ENCODE measurements around the gene MAMLD1.

MAMLD1 gene

DNA sequence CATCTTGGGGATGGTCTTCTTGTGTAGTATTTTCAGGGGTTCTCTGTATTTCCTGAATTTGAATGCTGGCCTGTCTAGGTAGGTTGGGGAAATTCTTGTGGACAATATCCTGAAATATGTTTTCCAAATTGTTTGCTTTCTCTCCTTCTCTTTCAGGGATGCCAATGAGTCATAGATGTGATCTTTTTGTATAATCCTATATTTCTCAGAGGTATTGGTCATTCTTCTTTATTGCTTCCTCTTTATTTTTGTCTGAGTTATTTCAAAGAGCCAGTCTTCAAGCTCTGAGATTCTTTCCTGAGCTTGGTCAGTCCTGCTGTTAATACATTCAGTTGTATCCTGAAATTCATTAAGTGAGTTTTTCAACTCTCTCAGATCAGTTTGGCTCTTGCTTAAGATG, 73.1 kb downstream of the MAMLD1 start:
- no peak for TF ChIP-seq EZH2phosphoT487 (conservative IDR thresholded peaks at IDR 0.05; ENCODE audit: low read length)
- TF ChIP-seq, protein P1, sequence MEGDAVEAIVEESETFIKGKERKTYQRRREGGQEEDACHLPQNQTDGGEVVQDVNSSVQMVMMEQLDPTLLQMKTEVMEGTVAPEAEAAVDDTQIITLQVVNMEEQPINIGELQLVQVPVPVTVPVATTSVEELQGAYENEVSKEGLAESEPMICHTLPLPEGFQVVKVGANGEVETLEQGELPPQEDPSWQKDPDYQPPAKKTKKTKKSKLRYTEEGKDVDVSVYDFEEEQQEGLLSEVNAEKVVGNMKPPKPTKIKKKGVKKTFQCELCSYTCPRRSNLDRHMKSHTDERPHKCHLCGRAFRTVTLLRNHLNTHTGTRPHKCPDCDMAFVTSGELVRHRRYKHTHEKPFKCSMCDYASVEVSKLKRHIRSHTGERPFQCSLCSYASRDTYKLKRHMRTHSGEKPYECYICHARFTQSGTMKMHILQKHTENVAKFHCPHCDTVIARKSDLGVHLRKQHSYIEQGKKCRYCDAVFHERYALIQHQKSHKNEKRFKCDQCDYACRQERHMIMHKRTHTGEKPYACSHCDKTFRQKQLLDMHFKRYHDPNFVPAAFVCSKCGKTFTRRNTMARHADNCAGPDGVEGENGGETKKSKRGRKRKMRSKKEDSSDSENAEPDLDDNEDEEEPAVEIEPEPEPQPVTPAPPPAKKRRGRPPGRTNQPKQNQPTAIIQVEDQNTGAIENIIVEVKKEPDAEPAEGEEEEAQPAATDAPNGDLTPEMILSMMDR (IDR thresholded peaks at IDR 0.05; ENCODE audit: insufficient read depth, low read length, poor library complexity, severe bottlenecking), result no peak
- no peaks in the 10 kb centered on the region for H4K20me1 ChIP-seq (ENCODE audit: low read depth, low read length)
- H3K4me3 ChIP-seq (ENCODE audit: insufficient read depth, low read length, poor library complexity, severe bottlenecking), result no peak overlapping the region

DNA sequence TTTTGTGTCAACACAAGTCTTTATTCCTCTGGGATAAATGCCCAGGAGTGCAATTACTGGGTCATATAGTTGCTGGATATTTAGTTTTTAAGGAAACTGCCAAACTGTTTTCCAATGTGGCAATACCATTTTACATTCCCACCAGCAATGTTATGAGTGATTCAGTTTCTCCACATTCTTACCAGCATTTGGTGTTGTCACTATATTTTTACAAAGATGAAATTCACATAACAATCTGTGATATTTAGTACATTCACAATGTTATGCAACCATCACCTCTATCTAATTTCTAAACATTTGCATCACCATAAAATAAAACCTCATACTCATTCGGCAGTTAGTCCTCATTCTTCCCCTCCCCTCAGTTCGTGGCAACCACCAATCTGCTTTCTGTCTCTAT, 75.0 kb downstream of the MAMLD1 start:
- Histone ChIP-seq H3K79me2 (ENCODE audit: insufficient read depth, low read length) (no peaks in the 10 kb centered on the region), H3K9me2 (replicated peaks; ENCODE audit: insufficient read depth, low read length) (no peaks in the 10 kb centered on the region), H3K4me3 (ENCODE audit: insufficient read depth, low read length, poor library complexity, severe bottlenecking) (no peak overlapping the region), H3K9me3 (ENCODE audit: insufficient read depth, low read length) (no peaks in the 10 kb centered on the region), H3K9ac (ENCODE audit: low read length) (no peak overlapping the region), H3F3A (ENCODE audit: insufficient read depth) (no peaks in the 10 kb centered on the region), H3K4me2 (ENCODE audit: low read depth, low read length, poor library complexity, severe bottlenecking) (no peak overlapping the region), H4K20me1 (ENCODE audit: low read depth, low read length) (no peaks in the 10 kb centered on the region), H3K27ac (ENCODE audit: low read depth, low read length) (no peak overlapping the region), H3K27me3 (ENCODE audit: low read length) (no peaks in the 10 kb centered on the region), H3K36me3 (ENCODE audit: low read length) (no peaks in the 10 kb centered on the region), H2AFZ (ENCODE audit: low read depth, low read length, severe bottlenecking) (no peak overlapping the region)
- TF ChIP-seq, protein P1 (IDR thresholded peaks at IDR 0.05; ENCODE audit: insufficient read depth, low read length, poor library complexity, severe bottlenecking), result no peak
- TF ChIP-seq EZH2phosphoT487 (conservative IDR thresholded peaks at IDR 0.05; ENCODE audit: low read length), result no peak

More for the DNA sequence above, 73.1 kb downstream of the MAMLD1 start:
- Histone ChIP-seq H3K27ac (ENCODE audit: low read depth, low read length) (no peak overlapping the region), H3F3A (ENCODE audit: insufficient read depth) (no peaks in the 10 kb centered on the region), H2AFZ (ENCODE audit: low read depth, low read length, severe bottlenecking) (no peak overlapping the region), H3K27me3 (ENCODE audit: low read length) (no peaks in the 10 kb centered on the region), H3K9me3 (ENCODE audit: insufficient read depth, low read length) (no peaks in the 10 kb centered on the region), H3K79me2 (ENCODE audit: insufficient read depth, low read length) (no peaks in the 10 kb centered on the region), H3K36me3 (ENCODE audit: low read length) (no peaks in the 10 kb centered on the region), H3K9me2 (replicated peaks; ENCODE audit: insufficient read depth, low read length) (no peaks in the 10 kb centered on the region), H3K9ac (ENCODE audit: low read length) (no peak overlapping the region), H3K4me2 (ENCODE audit: low read depth, low read length, poor library complexity, severe bottlenecking) (no peak overlapping the region)

DNA sequence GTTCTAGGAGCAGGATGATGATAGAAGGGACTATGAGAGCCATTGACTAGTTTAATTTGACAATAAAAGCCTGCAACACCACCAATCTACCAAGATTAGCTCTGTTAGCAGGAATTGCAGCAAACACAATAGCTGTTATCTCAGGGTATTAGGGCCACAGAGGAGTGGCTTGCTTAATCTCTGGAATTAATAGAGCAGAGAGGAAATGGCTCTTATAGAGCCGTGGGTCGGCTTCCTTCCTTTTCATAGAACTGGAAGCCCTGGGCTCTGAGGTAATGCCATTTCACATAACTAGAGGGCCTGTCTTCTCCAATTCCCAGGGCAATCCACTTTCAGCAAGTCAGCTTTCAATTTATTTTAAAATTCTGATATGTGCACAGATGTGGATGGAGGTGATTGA, 83.0 kb downstream of the MAMLD1 start:
- Histone ChIP-seq H3K79me2 (ENCODE audit: insufficient read depth, low read length) (no peaks in the 10 kb centered on the region), H3K27ac (ENCODE audit: low read depth, low read length) (no peak overlapping the region), H3K27me3 (ENCODE audit: low read length) (no peaks in the 10 kb centered on the region), H3K9ac (ENCODE audit: low read length) (no peak overlapping the region), H3K4me2 (ENCODE audit: low read depth, low read length, poor library complexity, severe bottlenecking) (no peak overlapping the region), H3F3A (ENCODE audit: insufficient read depth) (no peaks in the 10 kb centered on the region), H3K9me3 (ENCODE audit: insufficient read depth, low read length) (no peaks in the 10 kb centered on the region), H3K9me2 (replicated peaks; ENCODE audit: insufficient read depth, low read length) (no peaks in the 10 kb centered on the region), H2AFZ (ENCODE audit: low read depth, low read length, severe bottlenecking) (no peak overlapping the region), H3K4me3 (ENCODE audit: insufficient read depth, low read length, poor library complexity, severe bottlenecking) (no peak overlapping the region), H4K20me1 (ENCODE audit: low read depth, low read length) (no peaks in the 10 kb centered on the region), H3K36me3 (ENCODE audit: low read length) (no peaks in the 10 kb centered on the region)
- no peak for TF ChIP-seq EZH2phosphoT487 (conservative IDR thresholded peaks at IDR 0.05; ENCODE audit: low read length)
- TF ChIP-seq, protein P1 (IDR thresholded peaks at IDR 0.05; ENCODE audit: insufficient read depth, low read length, poor library complexity, severe bottlenecking), result no peak

Measured in SU-DHL-6 (cell line).